ENCODE measurements around the gene GNA15.
"Not testable (repeated sequence)": the region's sequence is repeated elsewhere in the genome, so short reads cannot be mapped to it uniquely, and the experiment has no call there.

GNA15 gene

GRCh38 chr19:3190921-3191805, 55.3 kb downstream of the GNA15 start:
- no peak for DNase-seq (ENCODE audit: low read depth)

DNA sequence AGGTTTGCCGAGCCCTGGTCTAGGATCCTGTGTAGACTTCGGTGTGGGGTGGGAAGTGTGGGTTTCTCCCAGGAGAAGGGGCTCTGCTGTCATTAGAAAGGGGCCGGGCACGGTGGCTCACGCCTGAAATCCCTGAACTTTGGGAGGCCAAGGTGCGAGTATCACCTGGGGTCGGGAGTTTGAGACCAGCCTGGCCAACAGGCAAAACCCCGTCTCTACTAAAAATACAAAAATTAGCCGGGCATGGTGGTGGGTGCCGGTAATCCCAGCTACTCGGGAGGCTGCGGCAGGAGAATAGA, 55.9 kb downstream of the GNA15 start:
- not testable (repeated sequence) for DNase-seq (ENCODE audit: low read depth)

- no peak for DNase-seq (ENCODE audit: low read depth)
Measured at GRCh38 chr19:3192228-3192635, 56.4 kb downstream of the GNA15 start.

DNA sequence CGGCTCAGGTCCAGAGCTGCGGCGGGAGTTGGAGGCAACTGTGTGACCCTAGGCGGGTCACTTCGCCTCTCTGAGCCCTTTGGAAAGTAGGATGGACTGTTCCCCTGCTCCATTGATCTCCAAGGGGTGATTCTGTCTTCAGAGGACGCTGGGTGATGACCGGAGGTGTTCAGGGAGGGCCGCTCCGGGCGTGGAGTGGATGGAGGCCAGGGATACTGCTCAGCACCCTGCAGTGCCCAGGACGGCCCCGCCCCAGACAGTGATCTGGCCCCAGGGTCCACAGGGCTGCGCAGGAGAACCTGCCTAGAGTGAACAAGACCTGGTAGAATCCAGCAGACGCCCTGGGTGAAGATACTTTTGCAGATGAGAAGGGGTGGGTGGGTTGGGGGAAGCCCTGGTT, 56.9 kb downstream of the GNA15 start:
- DNase-seq (ENCODE audit: low read depth): no peak

DNA sequence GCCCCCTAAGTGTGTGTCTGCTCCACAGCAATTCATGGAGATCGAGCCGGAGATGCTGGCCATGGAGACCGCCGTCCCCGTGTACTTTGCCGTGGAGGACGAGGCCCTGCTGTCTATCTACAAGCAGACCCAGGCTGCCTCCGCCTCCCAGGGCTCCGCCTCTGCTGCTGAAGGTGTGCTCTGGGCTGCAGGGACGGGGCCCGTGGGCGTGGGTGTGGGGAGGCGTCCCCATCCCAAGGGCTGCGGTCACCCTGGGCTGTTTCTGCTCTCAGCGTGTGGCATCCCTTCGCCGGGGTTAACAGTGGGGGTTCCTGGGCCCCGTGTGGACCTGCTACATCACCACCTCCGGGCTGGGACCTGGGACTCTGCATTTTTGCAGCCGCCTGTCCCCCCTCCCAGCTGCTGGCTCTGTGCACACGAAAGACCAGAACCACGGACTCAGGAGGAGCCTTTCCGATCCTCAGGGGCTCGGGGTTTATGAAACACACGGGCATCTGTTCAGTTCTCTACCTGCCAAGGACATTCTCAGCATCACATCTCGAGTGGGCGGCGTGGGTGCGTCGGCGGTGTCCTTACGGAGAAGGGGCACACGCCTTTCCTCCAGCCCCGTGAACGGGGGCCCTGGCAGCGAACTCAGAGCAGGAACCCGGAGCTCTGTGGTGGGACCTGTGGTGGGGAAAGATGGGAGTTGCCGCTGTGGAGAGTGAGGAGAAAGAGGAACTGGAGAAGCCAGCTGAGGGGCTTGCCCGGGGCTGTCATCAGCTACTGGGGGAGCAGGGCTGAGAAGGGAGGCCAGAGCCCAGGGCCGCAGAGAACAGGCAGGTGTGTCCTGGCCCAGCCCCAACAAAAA, 57.6 kb downstream of the GNA15 start:
- DNase-seq (ENCODE audit: low read depth): no peak

DNA sequence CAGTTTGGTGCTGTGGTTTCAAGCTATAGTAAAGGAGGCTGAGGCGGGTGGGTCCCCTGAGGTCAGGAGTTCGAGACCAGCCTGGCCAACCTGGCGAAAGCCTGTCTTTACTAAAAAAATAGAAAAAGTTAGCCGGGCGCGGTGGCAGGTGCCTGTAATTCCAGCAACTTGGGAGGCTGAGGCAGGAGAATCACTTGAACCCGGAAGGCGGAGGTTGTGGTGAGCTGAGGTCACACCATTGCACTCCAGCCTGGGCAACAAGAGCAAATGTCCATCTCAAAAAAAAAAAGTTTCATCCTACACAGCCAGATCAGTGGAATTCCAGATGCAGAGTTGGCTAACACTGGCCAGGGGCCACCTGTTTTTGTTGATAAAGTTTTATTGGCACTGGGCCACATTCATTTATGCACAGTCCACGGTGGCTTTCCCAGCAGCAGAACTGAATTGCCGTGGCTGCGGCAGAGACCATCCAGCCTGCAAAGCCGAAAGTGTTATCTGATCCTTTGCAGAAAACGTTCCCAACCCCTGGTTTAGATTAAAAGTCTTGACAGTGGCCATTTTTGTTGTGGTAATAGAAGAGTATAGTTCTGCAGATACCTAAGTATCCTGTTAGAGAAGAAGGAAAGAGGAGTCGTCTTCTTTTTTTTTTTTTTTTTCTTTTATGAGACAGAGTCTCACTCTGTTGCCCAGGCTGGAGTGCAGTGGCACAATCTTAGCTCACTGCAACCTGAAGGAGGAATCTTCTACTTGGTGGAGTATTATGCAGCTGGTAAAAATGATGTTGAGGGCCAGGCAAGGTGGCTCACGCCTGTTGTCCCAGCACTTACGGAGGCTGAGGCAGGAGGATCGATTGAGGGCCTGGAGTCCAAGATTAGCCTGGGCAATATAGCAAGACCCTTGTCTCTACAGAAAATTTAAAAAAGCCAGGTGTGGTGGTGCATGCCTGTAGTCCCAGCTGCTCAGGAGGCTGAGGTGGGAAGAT, 58.6 kb downstream of the GNA15 start:
- no peak for DNase-seq (ENCODE audit: low read depth)

DNA sequence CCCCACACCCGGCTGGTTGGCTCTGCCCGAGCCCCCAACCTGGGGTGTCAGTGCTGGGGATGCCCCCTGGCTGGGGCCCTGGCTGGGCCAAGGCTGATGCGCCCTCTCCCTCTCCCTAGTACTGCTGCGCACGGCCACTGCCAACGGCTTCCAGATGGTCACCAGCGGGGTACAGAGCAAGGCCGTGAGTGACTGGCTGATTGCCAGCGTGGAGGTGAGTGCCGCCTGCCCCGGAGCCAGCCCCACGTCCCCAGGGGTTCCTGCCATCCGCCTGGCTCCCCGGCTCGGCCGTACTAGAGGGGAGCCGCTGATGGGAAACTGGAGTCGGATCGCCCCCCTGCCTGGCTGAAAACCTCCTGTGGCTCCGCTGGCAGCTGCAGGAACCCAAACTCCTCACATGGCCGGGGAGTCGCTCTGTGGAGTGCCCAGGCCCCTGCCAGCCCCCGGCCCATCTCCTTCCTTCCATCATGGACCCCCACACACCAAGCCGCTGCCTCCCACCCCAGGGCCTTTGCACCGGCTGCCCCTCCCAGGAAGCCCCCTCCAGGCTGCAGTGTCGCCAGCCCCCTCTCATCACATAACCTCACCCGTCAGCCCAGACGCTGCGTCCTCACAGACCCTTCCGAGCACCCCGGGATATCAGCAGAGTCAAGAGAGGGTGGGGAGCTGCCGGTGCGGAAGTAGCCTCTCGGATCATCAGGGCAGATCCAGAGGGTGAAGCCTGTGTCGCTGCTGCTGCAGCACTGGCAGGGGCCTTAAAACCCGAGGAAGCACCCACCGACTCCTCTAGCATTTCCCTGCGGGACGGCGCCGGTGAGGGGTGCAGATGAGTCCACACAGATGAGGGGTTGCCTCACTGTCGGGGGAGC, 60.5 kb downstream of the GNA15 start:
- no peak for DNase-seq (ENCODE audit: low read depth)

- no peak for DNase-seq (ENCODE audit: low read depth)
Measured at GRCh38 chr19:3196933-3197205, 61.0 kb downstream of the GNA15 start.

GRCh38 chr19:3198901-3199700, 63.3 kb downstream of the GNA15 start:
- DNase-seq (ENCODE audit: low read depth): no peak

GRCh38 chr19:3201072-3201700, 65.4 kb downstream of the GNA15 start:
- no peak for DNase-seq (ENCODE audit: low read depth)

DNA sequence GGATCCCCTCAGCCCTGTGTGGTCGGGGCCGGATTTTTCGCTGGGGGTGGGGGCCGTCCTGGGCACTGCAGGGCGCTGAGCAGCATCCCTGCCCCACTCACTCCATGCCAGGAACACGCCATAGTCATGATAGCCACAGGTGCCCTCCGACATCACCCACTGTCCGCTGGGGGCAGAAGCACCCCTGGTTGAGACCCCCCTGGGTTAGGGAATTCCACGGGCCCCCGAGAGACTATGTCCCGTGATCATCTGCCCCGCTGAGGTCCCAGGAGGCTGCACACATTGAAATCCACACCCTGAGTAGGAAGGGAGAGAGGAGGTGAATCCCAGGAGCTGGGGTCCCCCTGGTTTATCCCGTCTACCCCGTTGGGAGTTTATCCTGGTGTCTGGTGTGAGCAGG, 66.1 kb downstream of the GNA15 start:
- no peak for DNase-seq (ENCODE audit: low read depth)

DNA sequence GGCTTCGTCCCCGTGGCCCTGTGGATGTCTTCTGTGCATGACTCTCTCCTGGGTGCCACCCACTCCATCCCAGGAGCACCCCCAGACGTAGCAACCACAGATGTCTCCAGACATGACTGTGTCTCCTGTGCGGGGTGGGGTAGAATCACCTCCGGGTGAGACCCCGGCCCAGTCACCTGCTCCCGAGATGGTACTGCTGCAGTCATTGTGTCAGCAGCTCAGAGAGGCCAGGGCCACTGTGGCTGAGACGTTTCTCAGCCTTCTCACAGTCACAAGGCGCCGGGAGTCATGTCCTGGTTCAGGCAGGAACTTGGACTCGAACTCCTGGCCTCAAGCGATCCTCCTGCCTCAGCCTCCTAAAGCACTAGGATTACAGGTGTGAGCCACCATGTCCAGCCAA, 66.5 kb downstream of the GNA15 start:
- DNase-seq (ENCODE audit: low read depth): no peak

- not testable (repeated sequence) for DNase-seq (ENCODE audit: low read depth)
Measured at GRCh38 chr19:3202895-3203294, 67.1 kb downstream of the GNA15 start.

DNA sequence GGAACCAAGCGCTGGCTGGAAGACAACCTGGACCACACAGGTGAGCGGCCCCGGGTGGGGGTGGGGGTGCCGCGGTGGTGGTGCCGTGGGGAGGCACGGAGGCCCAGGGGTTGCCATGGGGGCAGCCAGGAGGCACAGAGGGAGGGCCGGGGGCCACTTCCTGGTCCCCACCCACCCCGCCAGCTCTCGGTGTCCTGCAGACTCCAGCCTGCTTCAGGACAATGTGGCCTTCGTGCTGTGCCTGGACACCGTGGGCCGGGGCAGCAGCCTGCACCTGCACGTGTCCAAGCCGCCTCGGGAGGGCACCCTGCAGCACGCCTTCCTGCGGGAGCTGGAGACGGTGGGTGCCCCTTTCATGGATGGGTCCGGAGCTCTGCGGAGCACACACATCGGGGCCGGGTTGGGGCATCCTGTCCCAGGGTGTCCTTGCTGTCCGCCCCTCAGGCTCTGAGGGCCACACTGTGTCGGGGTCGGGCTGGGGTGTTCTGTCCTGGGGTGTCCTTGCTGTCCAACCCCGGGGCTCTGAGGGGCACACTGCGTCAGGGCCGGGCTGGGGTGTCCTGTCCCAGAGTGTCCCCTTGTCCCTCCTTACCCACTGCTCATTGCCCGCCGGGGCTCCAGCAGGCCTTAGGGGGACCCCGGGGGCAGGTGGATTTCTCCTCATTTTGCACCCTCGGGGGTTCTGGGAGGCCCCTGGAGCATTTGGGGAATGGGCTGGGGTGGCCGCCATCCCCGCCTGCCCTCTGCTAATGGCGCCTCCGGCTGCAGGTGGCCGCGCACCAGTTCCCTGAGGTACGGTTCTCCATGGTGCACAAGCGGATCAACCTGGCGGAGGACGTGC, 68.2 kb downstream of the GNA15 start:
- no peak for DNase-seq (ENCODE audit: low read depth)

DNA sequence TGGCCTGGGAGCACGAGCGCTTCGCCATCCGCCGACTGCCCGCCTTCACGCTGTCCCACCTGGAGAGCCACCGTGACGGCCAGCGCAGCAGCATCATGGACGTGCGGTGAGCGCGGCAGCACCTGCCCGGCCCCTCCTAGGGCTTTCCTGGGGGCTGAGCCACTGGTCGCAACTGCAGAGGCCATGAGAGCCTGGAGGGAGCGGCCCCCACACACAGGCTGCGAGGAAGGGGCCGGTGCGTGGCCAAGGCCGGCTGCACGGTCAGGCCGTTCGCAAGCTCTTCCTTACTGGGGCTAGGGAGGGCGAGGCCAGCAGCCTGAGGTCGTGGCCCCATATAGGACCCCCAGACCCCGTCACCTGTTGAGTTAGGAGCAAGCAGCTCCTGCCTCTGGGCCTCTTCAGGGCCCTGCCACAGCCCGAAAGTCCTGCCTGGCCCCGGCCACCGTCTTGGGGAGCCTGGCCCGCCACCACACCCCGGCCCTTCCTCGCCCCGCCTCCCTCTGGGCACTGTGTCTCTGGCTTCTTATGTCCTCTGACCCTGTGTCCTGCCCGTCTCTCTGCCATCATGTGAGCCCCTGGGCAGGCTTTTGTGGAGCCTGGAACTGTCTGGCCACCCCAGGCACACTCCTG, 68.9 kb downstream of the GNA15 start:
- no peak for DNase-seq (ENCODE audit: low read depth)

- DNase-seq (ENCODE audit: low read depth): no peak
Measured at GRCh38 chr19:3206216-3206953, 70.6 kb downstream of the GNA15 start.

GRCh38 chr19:3207461-3208242, 71.8 kb downstream of the GNA15 start:
- no peak for DNase-seq (ENCODE audit: low read depth)

Measured in T follicular helper cell (primary cell).